GM19099 (cell line): ENCODE results near the gene WWTR1.

ENCODE experiments used
- POLR2A ChIP-seq: IDR thresholded peaks from 3 replicates; pipeline ENCODE4 v1.6.1; 2011; ENCODE audit warnings: low read depth; ENCODE audit not compliant: insufficient read length; ENCODE audit errors: extremely low read depth

WWTR1 gene

DNA sequence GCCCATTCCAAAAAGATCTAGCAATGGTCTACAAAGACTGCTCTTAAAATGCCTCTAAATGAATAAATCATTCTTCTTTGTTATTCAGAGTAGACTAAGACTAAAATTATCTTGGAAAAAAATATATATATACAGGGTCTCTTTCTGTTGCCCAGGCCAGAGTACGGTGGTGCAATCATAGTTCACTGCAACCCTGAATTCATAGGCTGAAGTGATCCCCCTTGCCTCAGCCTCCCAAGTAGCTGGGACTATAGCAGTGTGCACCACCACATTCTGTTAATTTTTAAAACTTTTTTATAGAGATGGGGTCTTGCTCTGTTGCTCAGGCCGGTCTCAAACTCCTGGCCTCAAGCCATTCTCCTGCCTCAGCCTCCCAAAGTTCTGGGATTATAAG, 18.7 kb downstream of the WWTR1 start:
- TF ChIP-seq POLR2A, result no peak

- no peak for TF ChIP-seq POLR2A
These were observed 19.4 kb downstream of the WWTR1 start for GRCh38 chr3:149638228-149639092.

GRCh38 chr3:149635396-149635795, 22.4 kb downstream of the WWTR1 start:
- TF ChIP-seq POLR2A, result no peak

- TF ChIP-seq POLR2A, result no peak
These were observed 23.3 kb downstream of the WWTR1 start for GRCh38 chr3:149634573-149634972.

DNA sequence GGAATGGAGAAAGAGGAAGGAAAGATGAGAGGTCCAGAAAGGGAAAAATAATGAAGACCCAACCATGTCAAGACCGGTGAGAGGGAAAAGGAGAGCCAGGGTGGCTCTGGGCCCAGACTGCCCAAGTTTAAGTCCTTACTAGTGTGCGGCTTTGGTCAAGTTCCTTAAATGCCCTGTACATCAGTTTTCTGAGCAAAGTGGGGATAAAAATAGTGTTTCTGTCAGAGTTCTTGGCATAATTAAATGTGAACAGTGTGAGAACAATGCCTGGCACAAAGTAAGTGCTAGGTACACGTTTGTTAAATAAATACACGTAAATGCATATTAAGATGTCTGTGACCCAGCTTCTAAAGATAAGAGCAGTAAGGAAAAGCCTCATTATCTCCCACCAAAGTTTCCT, 23.8 kb downstream of the WWTR1 start:
- TF ChIP-seq POLR2A, result no peak

- no peak for TF ChIP-seq POLR2A
These were observed 25.6 kb downstream of the WWTR1 start for GRCh38 chr3:149632225-149632624.

DNA sequence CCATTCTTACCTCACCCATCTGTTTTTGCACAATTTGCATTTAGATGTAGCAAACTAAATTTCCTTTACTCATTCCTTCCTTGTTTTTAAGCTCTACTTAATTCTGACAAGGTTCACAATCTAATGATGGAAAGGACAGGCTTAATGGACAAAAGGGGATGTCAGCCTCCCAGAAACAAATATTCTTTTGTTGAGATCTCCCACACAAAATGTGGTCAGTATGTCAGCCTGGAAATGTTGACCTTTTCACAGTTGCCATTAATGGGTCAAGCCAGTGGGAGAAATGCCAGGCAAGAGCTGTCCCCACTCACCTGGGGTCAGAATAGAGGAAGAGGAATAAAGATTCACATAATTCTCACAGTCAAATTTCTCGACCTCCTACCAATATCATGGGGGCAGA, 27.0 kb downstream of the WWTR1 start:
- no peak for TF ChIP-seq POLR2A

DNA sequence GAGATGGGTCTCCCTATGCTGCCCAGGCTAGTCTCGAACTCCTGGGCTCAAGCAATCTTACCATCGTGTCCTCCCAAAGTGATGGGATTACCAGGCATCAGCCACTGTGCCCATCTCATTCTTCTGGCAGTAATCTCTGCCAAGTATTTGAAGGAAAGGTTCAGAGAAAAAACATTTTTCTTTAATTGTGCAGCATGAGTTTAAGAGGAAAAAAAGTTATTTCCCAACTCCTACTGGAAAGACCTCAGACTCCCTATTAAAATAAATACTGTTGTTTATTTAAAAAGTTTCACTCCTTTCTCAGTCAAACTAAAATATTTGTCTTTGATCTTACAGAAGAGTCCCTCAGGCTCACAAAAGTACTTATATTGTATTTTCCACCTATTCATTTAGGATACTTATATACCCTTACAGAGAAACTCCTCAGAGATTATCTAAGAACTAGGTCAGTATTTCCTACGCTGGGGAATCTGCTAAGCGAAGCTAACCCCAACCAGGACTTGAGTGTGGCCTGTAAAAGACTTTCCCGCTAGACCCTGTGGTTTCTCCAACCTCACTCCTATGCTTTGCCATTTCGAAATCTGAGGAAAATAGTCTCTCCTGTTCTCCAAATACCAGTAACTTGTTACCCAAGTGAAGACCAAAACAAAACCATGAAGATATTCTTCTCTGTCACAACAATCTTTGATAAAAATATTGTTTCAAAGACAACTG, 28.7 kb downstream of the WWTR1 start:
- no peak for TF ChIP-seq POLR2A

- no peak for TF ChIP-seq POLR2A
These were observed 31.2 kb downstream of the WWTR1 start for GRCh38 chr3:149626671-149627070.

- TF ChIP-seq POLR2A, result no peak
These were observed 32.0 kb downstream of the WWTR1 start for GRCh38 chr3:149625795-149626194.

DNA sequence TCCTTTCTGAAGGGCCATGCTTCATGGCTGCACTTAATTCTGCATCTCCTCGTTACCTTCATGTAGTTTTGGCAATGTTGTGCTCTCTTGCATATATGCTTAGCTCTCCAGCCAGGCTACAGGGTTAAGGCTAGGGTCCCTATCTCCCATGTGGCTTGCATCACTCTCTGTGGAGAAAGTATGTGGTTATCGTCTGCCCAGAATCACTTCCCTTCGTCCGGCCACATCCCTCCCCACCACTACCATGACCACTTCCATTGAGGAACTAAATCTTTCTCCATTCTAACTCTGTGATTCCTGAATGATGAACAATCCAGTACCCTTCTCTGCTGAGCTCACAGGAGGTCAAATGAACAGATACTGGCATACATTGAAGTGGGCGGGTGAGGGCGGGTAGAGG, 34.0 kb downstream of the WWTR1 start:
- TF ChIP-seq POLR2A, result no peak

DNA sequence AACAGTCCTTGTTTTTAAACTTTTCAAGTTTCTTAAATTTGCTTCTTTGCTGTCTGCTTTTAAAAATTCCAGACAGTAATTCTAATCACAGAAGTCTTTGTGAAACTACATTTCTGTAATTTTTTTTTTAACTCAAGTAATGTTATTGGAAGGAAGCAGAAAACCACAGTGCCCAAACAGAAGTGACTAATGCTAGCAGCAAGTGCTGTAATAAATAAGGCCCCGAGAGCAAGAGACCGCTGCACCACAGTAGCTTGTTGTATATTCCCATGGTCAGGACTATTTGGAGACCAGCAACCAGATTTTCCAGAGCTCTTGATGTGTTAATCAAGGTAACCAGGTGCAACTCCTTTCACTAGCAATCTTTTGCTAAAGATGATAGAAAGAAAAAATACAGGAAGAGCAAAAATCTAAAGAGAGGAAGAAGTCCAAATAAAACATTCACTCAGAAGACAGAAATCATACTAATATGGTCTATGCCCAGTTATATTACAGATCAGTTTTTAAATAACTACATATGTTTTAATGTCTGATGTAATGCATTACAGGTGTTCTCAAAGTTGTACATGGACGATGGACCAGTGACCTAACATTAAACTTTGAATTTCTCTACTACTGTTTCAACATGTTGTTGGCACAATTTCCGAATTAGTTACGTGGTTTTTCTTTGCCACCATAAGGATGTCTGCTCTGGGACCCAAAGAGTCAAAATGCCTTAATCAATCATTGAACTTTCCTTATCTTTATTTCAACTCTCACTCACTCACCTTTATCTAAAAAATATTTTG, 36.4 kb downstream of the WWTR1 start:
- no peak for TF ChIP-seq POLR2A

- no peak for TF ChIP-seq POLR2A
These were observed 37.4 kb downstream of the WWTR1 start for GRCh38 chr3:149620291-149621020.

- TF ChIP-seq POLR2A, result no peak
These were observed 38.7 kb downstream of the WWTR1 start for GRCh38 chr3:149619136-149619535.

- TF ChIP-seq POLR2A, result no peak
These were observed 39.4 kb downstream of the WWTR1 start for GRCh38 chr3:149618151-149619123.
